GM21526 (cell line): ENCODE measurements around the gene ZNF587.
"Not testable (repeated sequence)": the region's sequence is repeated elsewhere in the genome, so short reads cannot be mapped to it uniquely, and the experiment has no call there.

Source experiments
- ATAC-seq: cut with Tn5 transposase; IDR thresholded peaks from one replicate; pipeline ENCODE4 v1.9.1; 2021; ENCODE audit warnings: moderate library complexity; ENCODE audit not compliant: unreplicated experiment, low FRiP score

Gene ZNF587

DNA sequence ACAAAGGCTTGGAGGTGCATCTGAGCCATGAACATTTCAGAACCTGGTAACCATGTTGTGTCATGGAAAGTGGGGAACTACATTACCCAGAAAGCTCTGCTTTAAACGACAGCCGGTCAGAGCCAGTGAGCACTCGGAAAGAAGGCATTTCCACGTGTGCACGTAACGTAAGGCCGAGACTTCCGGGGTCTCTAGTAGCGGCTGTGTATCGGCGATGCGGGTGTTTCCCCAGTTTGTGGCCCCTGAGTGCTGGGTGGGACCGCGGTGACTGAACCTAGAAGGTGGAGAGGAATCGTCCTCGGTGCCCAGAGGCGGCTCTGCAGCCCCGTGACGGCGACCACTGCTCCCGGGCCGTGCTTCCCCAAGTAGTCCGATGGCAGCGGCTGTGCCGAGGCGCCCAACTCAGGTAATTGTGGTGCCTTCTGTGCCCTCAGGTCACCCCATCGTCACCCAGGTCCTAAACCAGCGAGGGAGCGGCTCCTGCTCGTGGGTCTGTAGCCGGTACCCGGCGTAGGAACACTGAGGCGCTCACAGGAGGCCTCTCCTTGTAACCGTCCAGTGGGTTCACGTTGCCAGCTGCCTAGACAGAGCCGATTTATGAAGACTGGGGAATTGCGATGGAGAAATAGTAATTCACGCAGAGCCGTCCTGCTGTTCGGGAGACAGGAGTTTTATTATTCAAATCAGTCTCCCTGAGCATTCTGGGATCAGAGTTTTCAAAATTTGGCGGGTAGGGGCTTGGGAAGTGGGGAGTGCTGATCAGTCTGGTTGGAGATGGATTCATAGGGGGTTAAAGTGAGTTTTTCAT is at the start of gene ZNF587:
Gene ZNF587 (plus strand): TSS at position 194 of the 808 bp plus-strand sequence. CDS start 180 bp downstream, at position 374.
- ATAC-seq: peak; percentile 92

DNA sequence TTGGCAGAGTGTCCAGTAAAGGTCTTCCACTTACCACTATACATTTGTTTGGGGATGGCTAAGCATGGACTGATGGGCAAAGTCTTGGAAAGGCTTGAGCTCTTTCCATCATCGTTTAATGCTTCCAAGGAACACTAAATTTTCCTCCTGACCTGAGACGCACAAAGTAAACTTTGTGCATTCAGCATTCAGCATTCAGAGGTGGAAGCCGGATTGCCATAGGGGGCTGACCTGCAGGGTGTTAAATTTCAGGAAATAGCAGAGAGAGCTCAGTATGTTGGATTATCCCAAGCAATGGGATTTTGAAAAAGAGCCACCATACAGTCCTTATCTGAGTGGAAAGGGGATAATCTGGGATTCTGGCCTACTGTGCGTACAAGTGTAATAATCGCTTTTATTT is 49.0 kb upstream of the ZNF587 start:
- ATAC-seq: no peak

- ATAC-seq: no peak
Observed at GRCh38 chr19:57802269-57802668, 47.4 kb upstream of the ZNF587 start.

- no peak for ATAC-seq
Observed at GRCh38 chr19:57803265-57803593, 46.4 kb upstream of the ZNF587 start.

GRCh38 chr19:57803594-57804325 is 45.9 kb upstream of the ZNF587 start:
- ATAC-seq: no peak

GRCh38 chr19:57807541-57807940 is 42.1 kb upstream of the ZNF587 start:
- no peak for ATAC-seq

GRCh38 chr19:57810410-57811295 is 39.0 kb upstream of the ZNF587 start:
- ATAC-seq: not testable (repeated sequence)

GRCh38 chr19:57812226-57812625 is 37.4 kb upstream of the ZNF587 start:
- ATAC-seq: no peak

DNA sequence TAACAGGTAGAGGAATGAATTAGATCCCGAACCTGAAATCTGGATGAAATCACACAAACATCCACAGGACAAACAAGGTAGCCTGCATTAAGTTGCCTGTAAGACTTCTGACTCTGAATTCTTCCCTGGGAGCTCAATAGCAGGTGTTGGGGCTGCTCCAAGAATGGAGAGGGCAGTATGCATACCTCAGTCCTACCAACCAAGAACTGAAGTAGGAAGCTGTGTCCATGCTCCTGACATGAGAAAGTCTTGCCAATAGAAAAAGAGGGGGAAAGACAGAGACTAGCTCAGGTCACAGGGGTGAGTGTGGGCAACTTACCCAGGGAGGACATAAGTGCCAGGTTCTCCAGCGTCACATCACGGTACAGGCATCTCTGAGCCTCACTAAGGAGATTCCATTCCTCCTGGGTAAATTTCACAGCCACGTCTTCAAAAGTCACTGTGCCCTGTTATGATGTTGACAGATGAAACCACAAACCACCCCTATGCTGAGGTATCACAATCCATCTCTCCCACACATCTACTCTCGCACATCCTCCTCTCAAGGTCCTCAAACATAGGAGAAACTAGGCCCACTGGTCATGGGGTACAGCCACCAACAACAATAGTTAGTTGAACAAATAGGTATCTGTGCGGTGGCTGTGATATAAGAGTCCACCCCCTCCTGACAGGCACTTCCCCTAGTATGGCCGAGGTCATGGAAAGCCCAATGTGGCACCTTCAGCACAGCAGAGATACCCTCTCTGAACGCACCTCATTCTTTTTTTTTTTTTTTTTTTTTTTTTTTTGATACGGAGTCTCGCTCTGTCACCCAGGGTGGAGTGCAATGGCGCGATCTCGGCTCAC is 36.5 kb upstream of the ZNF587 start:
- ATAC-seq: not testable (repeated sequence)

GRCh38 chr19:57813919-57814504 is 35.6 kb upstream of the ZNF587 start:
- no peak for ATAC-seq

DNA sequence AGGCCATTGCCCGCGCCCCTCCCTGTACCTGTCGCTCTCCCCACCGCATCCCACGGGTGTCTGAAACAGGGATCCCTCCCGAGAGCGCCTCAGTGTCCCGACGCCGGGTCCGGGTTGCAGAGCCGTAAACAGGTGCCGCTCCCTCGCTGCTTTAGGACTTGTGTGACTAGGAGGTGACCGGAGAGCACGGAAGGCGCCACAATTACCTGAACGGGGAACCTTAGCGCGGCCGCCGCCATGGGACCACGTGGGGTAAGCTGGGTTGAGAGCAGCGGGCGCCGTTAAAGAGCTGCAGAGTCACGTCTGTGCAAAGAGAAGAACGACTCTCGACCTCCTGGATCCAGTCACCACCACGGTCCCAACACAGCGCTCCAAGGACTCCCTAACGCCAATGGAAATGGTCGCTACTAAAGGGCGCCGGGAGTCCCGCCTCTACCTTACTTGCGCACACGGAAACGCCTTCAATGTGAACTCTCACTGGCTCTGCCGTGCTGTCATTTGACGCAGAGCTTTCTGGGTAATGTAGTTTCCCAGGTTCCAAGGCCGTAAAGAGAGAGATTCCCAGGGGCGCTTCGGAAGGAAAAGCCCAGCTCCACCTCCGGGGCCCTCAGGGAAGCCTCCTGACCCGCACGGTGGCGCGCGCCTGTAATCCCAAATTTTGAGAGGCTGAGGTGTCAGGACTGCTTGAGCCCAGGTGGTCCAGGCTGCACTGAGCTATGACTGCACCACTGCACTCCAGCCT is 35.0 kb upstream of the ZNF587 start, which contains the start of gene ZNF552:
Gene ZNF552 (minus strand): TSS at position 409 of the 742 bp plus-strand sequence. CDS start 170 bp downstream, at position 239.
- ATAC-seq: no peak

DNA sequence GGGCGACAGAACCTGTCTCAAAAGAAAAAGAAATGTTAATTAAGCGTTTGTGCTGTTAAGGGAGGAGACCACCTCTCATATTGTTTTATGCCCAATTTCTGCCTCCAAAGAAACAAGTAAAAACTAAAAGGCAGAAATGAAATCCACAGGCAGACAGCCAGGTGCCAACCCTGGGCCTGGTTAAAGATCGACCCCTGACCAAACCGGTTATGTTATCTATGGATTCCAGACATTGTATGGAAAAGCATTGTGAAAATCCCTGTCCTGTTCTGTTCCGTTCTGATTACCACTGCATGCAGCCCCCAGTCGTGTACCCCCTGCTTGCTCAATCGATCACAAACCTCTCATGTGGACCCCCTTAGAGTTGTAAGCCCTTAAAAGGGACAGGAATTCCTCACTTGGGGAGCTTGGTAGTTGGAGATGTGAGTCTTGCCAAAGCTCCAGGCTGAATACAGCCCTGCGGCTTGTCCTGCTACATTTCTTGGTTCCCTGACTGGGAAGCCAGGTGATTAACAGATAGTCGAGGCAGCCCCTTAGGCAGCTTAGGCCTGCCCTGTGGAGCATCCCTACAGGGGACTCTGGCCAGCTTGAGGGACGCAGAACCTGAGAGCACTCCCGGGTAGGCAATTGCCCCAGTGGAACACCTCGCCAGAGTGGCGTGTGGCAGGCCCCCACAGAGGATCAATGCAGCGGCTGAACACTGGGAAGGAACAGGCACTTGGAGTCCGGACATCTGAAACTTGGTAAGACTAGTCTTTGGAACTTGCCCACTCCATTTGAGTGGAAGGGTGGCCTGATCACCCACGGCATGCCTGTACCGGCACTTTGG is 34.2 kb upstream of the ZNF587 start:
- ATAC-seq: no peak

DNA sequence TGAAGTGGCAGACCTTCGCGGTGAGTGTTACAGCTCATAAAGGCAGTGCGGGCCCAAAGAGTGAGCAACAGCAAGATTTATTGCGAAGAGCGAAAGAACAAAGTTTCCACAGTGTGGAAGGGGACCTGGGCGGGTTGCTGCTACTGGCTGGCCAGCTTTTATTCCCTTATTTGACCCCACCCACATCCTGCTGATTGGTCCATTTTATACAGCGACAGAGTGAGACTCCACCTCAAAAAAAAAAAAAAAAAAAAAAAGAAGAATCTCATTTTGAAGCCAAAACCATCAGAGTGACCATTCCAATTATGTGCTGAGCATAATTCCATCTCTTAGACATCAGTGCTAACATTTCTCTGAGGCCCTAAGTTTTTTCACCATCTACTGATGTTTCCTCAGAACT is 33.0 kb upstream of the ZNF587 start:
- ATAC-seq: no peak

DNA sequence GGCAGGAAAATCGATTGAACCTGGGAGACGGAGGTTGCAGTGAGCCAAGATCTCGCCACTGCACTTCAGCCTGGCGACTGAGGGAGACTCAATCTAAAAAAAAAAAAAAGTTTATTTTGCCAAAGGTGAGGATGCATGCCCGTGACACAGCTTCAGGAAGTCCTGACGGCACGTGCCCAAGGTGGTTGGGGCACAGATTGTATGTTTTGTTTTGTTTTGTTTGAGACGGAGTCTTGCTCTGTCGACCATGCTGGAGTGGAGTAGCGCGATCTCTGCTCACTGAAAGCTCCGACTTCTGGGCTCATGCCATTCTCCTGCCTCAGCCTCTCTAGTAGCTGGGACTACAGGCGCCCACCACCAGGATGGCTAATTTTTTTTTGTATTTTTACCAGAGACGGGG is 31.7 kb upstream of the ZNF587 start:
- no peak for ATAC-seq

GRCh38 chr19:57818378-57818777 is 31.3 kb upstream of the ZNF587 start:
- no peak for ATAC-seq

- ATAC-seq: peak; percentile 84
Observed at GRCh38 chr19:57819475-57820148, 30.0 kb upstream of the ZNF587 start.

DNA sequence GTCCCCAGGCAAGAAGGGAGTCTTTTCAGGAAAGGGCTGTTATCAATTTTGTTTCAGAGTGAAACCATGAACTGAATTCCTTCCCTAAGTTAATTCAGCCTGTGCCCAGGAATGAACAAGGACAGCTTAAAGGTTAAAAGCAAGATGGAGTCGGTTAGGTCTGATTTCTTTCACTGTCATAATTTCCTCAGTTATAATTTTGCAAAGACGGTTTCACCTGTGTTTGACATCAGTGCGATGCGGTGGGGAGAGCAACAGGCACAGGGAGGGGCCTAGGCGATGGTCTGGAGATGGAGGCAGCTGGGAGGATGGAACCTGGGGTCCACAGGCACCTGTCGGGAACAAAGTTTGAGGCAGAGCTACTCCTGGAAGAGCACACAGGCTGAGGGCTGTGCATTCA is 29.1 kb upstream of the ZNF587 start:
- ATAC-seq: no peak
